ENCODE measurements around the gene CHRNA4.

CHRNA4 gene

GRCh38 chr20:63364801-63365585, 3.8 kb upstream of the CHRNA4 start:
- no peak overlapping the region for H3K27ac ChIP-seq
- H3K4me3 ChIP-seq (ENCODE audit: low read depth, low read length): no peak overlapping the region
- H3K36me3 ChIP-seq (ENCODE audit: control insufficient read depth, insufficient read depth, low read length): no peaks in the 10 kb centered on the region
- H3K9me3 ChIP-seq (ENCODE audit: control insufficient read depth, low read length): no peaks in the 10 kb centered on the region
- H3K9ac ChIP-seq: no peak overlapping the region
- H3K79me2 ChIP-seq: no peaks in the 10 kb centered on the region
- TF ChIP-seq, protein P1, sequence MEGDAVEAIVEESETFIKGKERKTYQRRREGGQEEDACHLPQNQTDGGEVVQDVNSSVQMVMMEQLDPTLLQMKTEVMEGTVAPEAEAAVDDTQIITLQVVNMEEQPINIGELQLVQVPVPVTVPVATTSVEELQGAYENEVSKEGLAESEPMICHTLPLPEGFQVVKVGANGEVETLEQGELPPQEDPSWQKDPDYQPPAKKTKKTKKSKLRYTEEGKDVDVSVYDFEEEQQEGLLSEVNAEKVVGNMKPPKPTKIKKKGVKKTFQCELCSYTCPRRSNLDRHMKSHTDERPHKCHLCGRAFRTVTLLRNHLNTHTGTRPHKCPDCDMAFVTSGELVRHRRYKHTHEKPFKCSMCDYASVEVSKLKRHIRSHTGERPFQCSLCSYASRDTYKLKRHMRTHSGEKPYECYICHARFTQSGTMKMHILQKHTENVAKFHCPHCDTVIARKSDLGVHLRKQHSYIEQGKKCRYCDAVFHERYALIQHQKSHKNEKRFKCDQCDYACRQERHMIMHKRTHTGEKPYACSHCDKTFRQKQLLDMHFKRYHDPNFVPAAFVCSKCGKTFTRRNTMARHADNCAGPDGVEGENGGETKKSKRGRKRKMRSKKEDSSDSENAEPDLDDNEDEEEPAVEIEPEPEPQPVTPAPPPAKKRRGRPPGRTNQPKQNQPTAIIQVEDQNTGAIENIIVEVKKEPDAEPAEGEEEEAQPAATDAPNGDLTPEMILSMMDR (IDR thresholded peaks at IDR 0.05): no peak
- no peaks in the 10 kb centered on the region for H3K4me1 ChIP-seq
- H3K27me3 ChIP-seq (ENCODE audit: control insufficient read depth, insufficient read depth, low read length): no peaks in the 10 kb centered on the region
- H2AFZ ChIP-seq: no peak overlapping the region
- no peak overlapping the region for H3K4me2 ChIP-seq (ENCODE audit: low read length)

- no peak overlapping the region for H3K27ac ChIP-seq
- no peak overlapping the region for H3K4me3 ChIP-seq (ENCODE audit: low read depth, low read length)
- H3K9me3 ChIP-seq (ENCODE audit: control insufficient read depth, low read length): no peaks in the 10 kb centered on the region
- H3K79me2 ChIP-seq: no peaks in the 10 kb centered on the region
- H3K36me3 ChIP-seq (ENCODE audit: control insufficient read depth, insufficient read depth, low read length): no peaks in the 10 kb centered on the region
- H3K27me3 ChIP-seq (ENCODE audit: control insufficient read depth, insufficient read depth, low read length): no peaks in the 10 kb centered on the region
- no peak overlapping the region for H2AFZ ChIP-seq
- no peak overlapping the region for H3K4me2 ChIP-seq (ENCODE audit: low read length)
- TF ChIP-seq, protein P1 (IDR thresholded peaks at IDR 0.05): no peak
- H3K4me1 ChIP-seq: peaks cover 6% of the 10 kb centered on the region
- no peak overlapping the region for H3K9ac ChIP-seq
These were observed 2.9 kb upstream of the CHRNA4 start for GRCh38 chr20:63363981-63364561.

DNA sequence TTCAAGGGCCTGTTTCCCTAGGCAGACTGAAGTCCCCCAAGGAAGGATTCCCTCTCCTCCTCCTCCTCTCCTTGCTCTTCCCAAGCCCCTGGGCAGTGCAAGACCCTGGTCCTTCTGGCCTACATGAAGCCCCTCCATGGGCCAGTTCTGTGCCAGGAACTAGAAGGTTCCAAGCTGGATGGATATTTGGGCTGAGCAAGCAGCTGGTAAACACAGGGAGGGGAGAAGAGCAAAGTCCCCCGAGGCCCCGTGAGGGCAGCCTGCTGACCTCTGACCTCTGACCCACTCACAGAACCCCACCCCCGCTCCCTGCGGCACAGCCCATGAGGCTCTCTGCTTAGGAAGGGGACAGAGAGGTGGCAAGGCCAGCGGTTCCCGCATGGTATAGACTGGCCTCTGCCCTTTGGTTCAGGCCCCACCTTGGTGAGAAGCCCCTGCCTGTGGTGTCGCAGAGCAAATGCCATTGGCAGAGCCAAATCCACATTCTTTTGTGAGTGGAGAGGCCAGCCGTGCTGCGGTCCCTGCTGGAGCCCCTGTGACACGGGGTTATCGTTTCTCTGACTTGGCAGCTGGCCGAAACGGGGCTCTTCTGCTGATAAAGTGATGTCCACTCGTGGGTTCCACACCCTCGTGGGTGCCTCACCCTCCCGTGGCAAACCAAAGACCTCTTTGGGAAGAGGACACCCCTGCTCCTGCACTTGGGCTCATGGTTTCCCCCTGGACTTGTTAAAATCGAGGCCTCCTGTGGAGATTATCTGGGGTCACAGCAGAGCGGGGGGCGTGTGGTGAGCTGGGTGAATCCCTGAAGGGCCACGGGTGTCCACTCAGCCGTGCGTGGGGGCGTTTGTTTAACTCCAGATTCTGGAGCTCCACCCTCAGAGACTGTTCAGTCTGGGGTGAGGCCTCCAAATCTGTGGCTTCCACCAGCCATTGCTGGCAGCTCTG, 2.1 kb upstream of the CHRNA4 start:
- Histone ChIP-seq H3K27ac (no peak overlapping the region), H3K27me3 (ENCODE audit: control insufficient read depth, insufficient read depth, low read length) (no peaks in the 10 kb centered on the region), H3K4me3 (ENCODE audit: low read depth, low read length) (no peak overlapping the region), H3K4me1 (peaks cover 14% of the 10 kb centered on the region), H3K9me3 (ENCODE audit: control insufficient read depth, low read length) (no peaks in the 10 kb centered on the region), H3K79me2 (no peaks in the 10 kb centered on the region), H3K4me2 (ENCODE audit: low read length) (no peak overlapping the region), H3K9ac (no peak overlapping the region), H2AFZ (no peak overlapping the region), H3K36me3 (ENCODE audit: control insufficient read depth, insufficient read depth, low read length) (no peaks in the 10 kb centered on the region)
- TF ChIP-seq, protein P1 (IDR thresholded peaks at IDR 0.05): no peak

DNA sequence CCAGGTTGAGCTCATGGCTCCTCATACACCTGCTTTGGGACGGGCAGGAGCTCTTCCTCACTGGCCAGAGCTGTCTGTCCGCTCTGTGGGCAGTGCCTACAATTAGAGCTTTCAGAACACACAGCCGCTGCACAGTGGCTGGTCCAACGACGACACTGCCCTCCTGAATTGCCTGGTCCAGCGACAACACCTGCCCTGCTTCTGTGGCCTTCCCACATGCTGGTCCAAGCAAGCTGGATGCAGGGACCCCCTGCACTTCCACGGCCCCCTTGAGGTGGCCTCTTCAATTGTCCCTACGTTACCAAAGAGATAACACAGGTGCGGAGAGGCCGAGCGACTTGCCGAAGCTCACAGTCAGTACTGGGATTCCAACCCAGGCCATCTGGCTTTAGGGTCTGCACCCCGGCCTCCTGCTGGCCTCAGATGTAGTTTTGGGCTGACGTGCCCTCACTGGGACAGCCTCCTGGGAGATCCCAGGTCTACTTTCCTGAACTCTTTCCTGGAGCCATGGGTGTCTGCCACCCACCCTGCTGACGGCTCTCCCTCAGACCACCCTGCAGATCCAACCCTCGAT, 1.4 kb upstream of the CHRNA4 start:
- Histone ChIP-seq H3K36me3 (ENCODE audit: control insufficient read depth, insufficient read depth, low read length) (no peaks in the 10 kb centered on the region), H3K9me3 (ENCODE audit: control insufficient read depth, low read length) (no peaks in the 10 kb centered on the region), H3K27me3 (ENCODE audit: control insufficient read depth, insufficient read depth, low read length) (no peaks in the 10 kb centered on the region), H3K79me2 (peaks cover under 1% of the 10 kb centered on the region), H3K4me2 (ENCODE audit: low read length) (no peak overlapping the region), H2AFZ (no peak overlapping the region), H3K9ac (no peak overlapping the region), H3K4me1 (peaks cover 18% of the 10 kb centered on the region), H3K27ac (no peak overlapping the region), H3K4me3 (ENCODE audit: low read depth, low read length) (no peak overlapping the region)
- TF ChIP-seq, protein P1 (IDR thresholded peaks at IDR 0.05): no peak

All from parathyroid adenoma (tissue), 2 donors.